Gastroesophageal sphincter (tissue), 3 donors: ENCODE measurements around the gene SOX6.

Experiments used
- POLR2AphosphoS5 ChIP-seq: sonication (generic); formaldehyde crosslinking; IDR thresholded peaks from one replicate; pipeline ENCODE4 v1.6.1; 2017; ENCODE audit warnings: antibody characterized with exemption
- TF ChIP-seq, protein P1 (sequence below), 4 experiments: fragments of 200-600 bp in 2 of 4; fragments of 450-650 bp in 2 of 4; sonication (generic) in 1 of 4; IDR thresholded peaks; one replicate each; pipeline ENCODE4 v1.5.1; 2017 to 2019; ENCODE audit warnings: antibody characterized with exemption in 4 of 4, mild to moderate bottlenecking in 2 of 4, moderate library complexity in 2 of 4

GRCh38 chr11:16179676-16180075 lies 176.7 kb downstream of the SOX6 start:
- TF ChIP-seq, protein P1, sequence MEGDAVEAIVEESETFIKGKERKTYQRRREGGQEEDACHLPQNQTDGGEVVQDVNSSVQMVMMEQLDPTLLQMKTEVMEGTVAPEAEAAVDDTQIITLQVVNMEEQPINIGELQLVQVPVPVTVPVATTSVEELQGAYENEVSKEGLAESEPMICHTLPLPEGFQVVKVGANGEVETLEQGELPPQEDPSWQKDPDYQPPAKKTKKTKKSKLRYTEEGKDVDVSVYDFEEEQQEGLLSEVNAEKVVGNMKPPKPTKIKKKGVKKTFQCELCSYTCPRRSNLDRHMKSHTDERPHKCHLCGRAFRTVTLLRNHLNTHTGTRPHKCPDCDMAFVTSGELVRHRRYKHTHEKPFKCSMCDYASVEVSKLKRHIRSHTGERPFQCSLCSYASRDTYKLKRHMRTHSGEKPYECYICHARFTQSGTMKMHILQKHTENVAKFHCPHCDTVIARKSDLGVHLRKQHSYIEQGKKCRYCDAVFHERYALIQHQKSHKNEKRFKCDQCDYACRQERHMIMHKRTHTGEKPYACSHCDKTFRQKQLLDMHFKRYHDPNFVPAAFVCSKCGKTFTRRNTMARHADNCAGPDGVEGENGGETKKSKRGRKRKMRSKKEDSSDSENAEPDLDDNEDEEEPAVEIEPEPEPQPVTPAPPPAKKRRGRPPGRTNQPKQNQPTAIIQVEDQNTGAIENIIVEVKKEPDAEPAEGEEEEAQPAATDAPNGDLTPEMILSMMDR (IDR thresholded peaks at IDR 0.05): no peak
- no peak for TF ChIP-seq POLR2AphosphoS5
